Liver (tissue), 9 donors: Measurements from ENCODE around the gene NLRC5. TPM values are rescaled to one million over a fixed set of nuclear protein-coding genes. Genes with fewer than 3 reads are reported as not detected.

Source experiments
- DNase-seq: peaks from one replicate; pipeline ENCODE4 v3.0.0-alpha.2; 2017; ENCODE audit warnings: low spot score
- H3K27ac ChIP-seq, 2 donors: one replicate each; pipeline ENCODE4 v1.7.0; 2013; ENCODE audit warnings: inconsistent platforms in 2 of 2, low read length in 2 of 2, control low read depth in 1 of 2, low read depth in 1 of 2, mild to moderate bottlenecking in 1 of 2
- H3K27me3 ChIP-seq, 4 donors: one replicate each; pipeline versions ENCODE4 v1.6.1 to v1.7.0; 2013; ENCODE audit warnings: low read length in 3 of 4, inconsistent platforms in 1 of 4, mild to moderate bottlenecking in 1 of 4, moderate library complexity in 1 of 4; ENCODE audit not compliant: control insufficient read depth in 4 of 4, insufficient read depth in 4 of 4
- H3K36me3 ChIP-seq, 4 donors: one replicate each; pipeline versions ENCODE4 v1.6.1 to v1.7.0; 2013; ENCODE audit warnings: low read length in 3 of 4, mild to moderate bottlenecking in 3 of 4, low read depth in 1 of 4, moderate library complexity in 1 of 4; ENCODE audit not compliant: control insufficient read depth in 4 of 4, insufficient read depth in 3 of 4
- H3K4me1 ChIP-seq, 4 donors: one replicate each; pipeline versions ENCODE4 v1.6.1 to v1.7.0; 2013; ENCODE audit warnings: low read length in 3 of 4, mild to moderate bottlenecking in 3 of 4, moderate library complexity in 1 of 4; ENCODE audit not compliant: control insufficient read depth in 4 of 4, insufficient read depth in 4 of 4
- H3K4me3 ChIP-seq, 3 donors: one replicate each; pipeline versions ENCODE4 v1.6.1 to v1.7.0; 2013; ENCODE audit warnings: low read length in 3 of 3, control low read depth in 1 of 3, low read depth in 1 of 3, mild to moderate bottlenecking in 1 of 3
- H3K9ac ChIP-seq, 2 donors: one replicate each; pipeline ENCODE4 v1.7.0; 2013; ENCODE audit warnings: low read length in 2 of 2, mild to moderate bottlenecking in 2 of 2, moderate library complexity in 2 of 2, control low read depth in 1 of 2, low read depth in 1 of 2
- H3K9me3 ChIP-seq, 4 donors: one replicate each; pipeline versions ENCODE4 v1.6.1 to v1.7.0; 2013; ENCODE audit warnings: low read length in 3 of 4; ENCODE audit not compliant: control insufficient read depth in 4 of 4
- EGR1 ChIP-seq, 2 donors: IDR thresholded peaks; 2 replicates each; pipeline ENCODE4 v1.6.1; 2016 to 2018; ENCODE audit warnings: antibody characterized with exemption in 2 of 2, low read depth in 2 of 2
- FOXA1 ChIP-seq: IDR thresholded peaks from 2 replicates; pipeline ENCODE4 v1.6.1; 2016; ENCODE audit warnings: antibody characterized with exemption
- FOXA2 ChIP-seq: IDR thresholded peaks from 2 replicates; pipeline ENCODE4 v1.6.1; 2016; ENCODE audit warnings: antibody characterized with exemption
- GABPA ChIP-seq, 2 donors: IDR thresholded peaks in 1 of 2; conservative IDR thresholded peaks in 1 of 2; 2 replicates each; pipeline ENCODE4 v1.6.1; 2016; ENCODE audit warnings: antibody characterized with exemption in 2 of 2, mild to moderate bottlenecking in 1 of 2, moderate library complexity in 1 of 2
- HNF4A ChIP-seq, 2 donors: conservative IDR thresholded peaks; 2 replicates each; pipeline ENCODE4 v1.6.1; 2016; ENCODE audit warnings: antibody characterized with exemption in 2 of 2, mild to moderate bottlenecking in 2 of 2
- JUND ChIP-seq, 2 donors: IDR thresholded peaks; 2 replicates each; pipeline ENCODE4 v1.6.1; 2016; ENCODE audit warnings: antibody characterized with exemption in 2 of 2
- MAX ChIP-seq: IDR thresholded peaks from 2 replicates; pipeline ENCODE4 v1.6.1; 2016; ENCODE audit warnings: antibody characterized with exemption
- NR2F2 ChIP-seq: IDR thresholded peaks from 2 replicates; pipeline ENCODE4 v1.6.1; 2016; ENCODE audit warnings: antibody characterized with exemption
- RAD21 ChIP-seq, 2 donors: IDR thresholded peaks; 2 replicates each; pipeline ENCODE4 v1.6.1; 2016; ENCODE audit warnings: antibody characterized with exemption in 2 of 2, mild to moderate bottlenecking in 2 of 2
- REST ChIP-seq: IDR thresholded peaks from 2 replicates; pipeline ENCODE4 v1.6.1; 2016; ENCODE audit warnings: antibody characterized with exemption, mild to moderate bottlenecking
- RXRA ChIP-seq, 2 donors: IDR thresholded peaks; 2 replicates each; pipeline ENCODE4 v1.6.1; 2017 to 2018; ENCODE audit warnings: antibody characterized with exemption in 2 of 2, mild to moderate bottlenecking in 1 of 2
- SP1 ChIP-seq: IDR thresholded peaks from 2 replicates; pipeline ENCODE4 v1.6.1; 2018; ENCODE audit warnings: antibody characterized with exemption, mild to moderate bottlenecking
- TAF1 ChIP-seq: conservative IDR thresholded peaks from 2 replicates; pipeline ENCODE4 v1.6.1; 2016; ENCODE audit warnings: antibody characterized with exemption, mild to moderate bottlenecking
- YY1 ChIP-seq: IDR thresholded peaks from 2 replicates; pipeline ENCODE4 v1.6.1; 2016; ENCODE audit warnings: antibody characterized with exemption, mild to moderate bottlenecking
- ZBTB33 ChIP-seq: IDR thresholded peaks from 2 replicates; pipeline ENCODE4 v1.6.1; 2016; ENCODE audit warnings: antibody characterized with exemption
- WGBS: extraction: QIAGEN DNeasy Blood & Tissue Kit; methylation state at CpG from one replicate; pipeline ENCODE4 v1.1.7; 2013; 5-methylcytosine and 5-hydroxymethylcytosine counted together
- polyA plus RNA-seq, 2 donors: library from polyadenylated mRNA; stranded (reverse) in 1 of 2; unstranded in 1 of 2; fragments of 200-250 nt in 1 of 2; fragments of >200 nt in 1 of 2; fragmentation: Nextera tagmentation in 1 of 2; extraction: Ambion mirVana in 1 of 2; gene quantifications; one replicate each; pipeline versions ENCODE4 v1.2.1 to v1.2.3, GENCODE V29; 2013 to 2015
- total RNA-seq, 2 donors: library from RNA; depleted of rRNA; stranded (reverse); fragments of >200 nt; gene quantifications; one replicate each; pipeline ENCODE4 v1.2.3, GENCODE V29; 2014
- TF ChIP-seq, protein P1 (sequence below): IDR thresholded peaks from 2 replicates; pipeline ENCODE4 v1.6.1; 2016; ENCODE audit warnings: antibody characterized with exemption
- TF ChIP-seq, protein P2 (sequence below): fragments of 150-350 bp; IDR thresholded peaks from 2 replicates; pipeline ENCODE4 v1.5.1; 2017; ENCODE audit warnings: improper control_type of control experiment, low read depth, low read length; ENCODE audit not compliant: missing input control
- donor health status: healthy.
- donor health status: healthy.
- donor health status: healthy.
- donor health status: healthy.
- donor health status: healthy.

NLRC5 gene
- total and polyA plus RNA-seq, 4 donors: 4.7 to 23.3 (median 8.8) TPM

DNA sequence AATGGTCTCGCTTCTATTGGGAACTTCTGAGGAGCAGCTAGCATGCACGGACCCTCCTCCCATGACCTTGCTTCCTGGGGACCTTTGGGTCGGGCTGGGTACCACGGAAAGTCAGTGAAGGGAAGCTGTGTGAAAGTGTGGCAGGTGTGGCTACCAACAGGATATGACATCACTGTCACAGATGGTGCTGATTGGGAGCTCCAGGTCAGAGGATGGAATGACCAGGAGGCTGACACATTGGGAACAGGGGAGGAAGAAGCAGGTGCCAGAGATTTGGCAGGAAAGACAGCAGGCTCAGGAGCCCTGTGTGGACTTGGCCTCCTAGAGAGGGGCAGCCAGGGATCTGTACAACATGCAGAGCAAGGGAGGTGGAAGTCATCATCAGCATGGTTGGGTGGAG lies 137.1 kb downstream of the NLRC5 start:
- H3K36me3 ChIP-seq: peaks cover 0 to 3% (median 0%) of the 10 kb centered on the region in 4 donors
- no peaks in the 10 kb centered on the region for H3K4me1 ChIP-seq
- TF ChIP-seq RXRA (IDR thresholded peaks at IDR 0.05): no peak
- no peak for TF ChIP-seq TAF1
- TF ChIP-seq REST: no peak
- TF ChIP-seq EGR1 (IDR thresholded peaks at IDR 0.05; ENCODE audit: low read depth in 2 of 2): no peak
- no peak for TF ChIP-seq SP1
- no peak for TF ChIP-seq FOXA1
- TF ChIP-seq, protein P1, sequence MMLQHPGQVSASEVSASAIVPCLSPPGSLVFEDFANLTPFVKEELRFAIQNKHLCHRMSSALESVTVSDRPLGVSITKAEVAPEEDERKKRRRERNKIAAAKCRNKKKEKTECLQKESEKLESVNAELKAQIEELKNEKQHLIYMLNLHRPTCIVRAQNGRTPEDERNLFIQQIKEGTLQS: no peak
- no peak for TF ChIP-seq FOXA2
- no peak for TF ChIP-seq RAD21 (IDR thresholded peaks at IDR 0.05)
- no peak for TF ChIP-seq ZBTB33
- no peak for TF ChIP-seq MAX
- TF ChIP-seq, protein P2, sequence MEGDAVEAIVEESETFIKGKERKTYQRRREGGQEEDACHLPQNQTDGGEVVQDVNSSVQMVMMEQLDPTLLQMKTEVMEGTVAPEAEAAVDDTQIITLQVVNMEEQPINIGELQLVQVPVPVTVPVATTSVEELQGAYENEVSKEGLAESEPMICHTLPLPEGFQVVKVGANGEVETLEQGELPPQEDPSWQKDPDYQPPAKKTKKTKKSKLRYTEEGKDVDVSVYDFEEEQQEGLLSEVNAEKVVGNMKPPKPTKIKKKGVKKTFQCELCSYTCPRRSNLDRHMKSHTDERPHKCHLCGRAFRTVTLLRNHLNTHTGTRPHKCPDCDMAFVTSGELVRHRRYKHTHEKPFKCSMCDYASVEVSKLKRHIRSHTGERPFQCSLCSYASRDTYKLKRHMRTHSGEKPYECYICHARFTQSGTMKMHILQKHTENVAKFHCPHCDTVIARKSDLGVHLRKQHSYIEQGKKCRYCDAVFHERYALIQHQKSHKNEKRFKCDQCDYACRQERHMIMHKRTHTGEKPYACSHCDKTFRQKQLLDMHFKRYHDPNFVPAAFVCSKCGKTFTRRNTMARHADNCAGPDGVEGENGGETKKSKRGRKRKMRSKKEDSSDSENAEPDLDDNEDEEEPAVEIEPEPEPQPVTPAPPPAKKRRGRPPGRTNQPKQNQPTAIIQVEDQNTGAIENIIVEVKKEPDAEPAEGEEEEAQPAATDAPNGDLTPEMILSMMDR: no peak
- no peak for TF ChIP-seq HNF4A (conservative IDR thresholded peaks at IDR 0.05)
- no peak overlapping the region for H3K9ac ChIP-seq
- no peak overlapping the region for H3K4me3 ChIP-seq
- no peaks in the 10 kb centered on the region for H3K27me3 ChIP-seq
- no peak for DNase-seq
- 90% methylated on average over 4 of the region's 4 CpGs for WGBS
- no peak overlapping the region for H3K27ac ChIP-seq
- H3K9me3 ChIP-seq: no peaks in the 10 kb centered on the region

DNA sequence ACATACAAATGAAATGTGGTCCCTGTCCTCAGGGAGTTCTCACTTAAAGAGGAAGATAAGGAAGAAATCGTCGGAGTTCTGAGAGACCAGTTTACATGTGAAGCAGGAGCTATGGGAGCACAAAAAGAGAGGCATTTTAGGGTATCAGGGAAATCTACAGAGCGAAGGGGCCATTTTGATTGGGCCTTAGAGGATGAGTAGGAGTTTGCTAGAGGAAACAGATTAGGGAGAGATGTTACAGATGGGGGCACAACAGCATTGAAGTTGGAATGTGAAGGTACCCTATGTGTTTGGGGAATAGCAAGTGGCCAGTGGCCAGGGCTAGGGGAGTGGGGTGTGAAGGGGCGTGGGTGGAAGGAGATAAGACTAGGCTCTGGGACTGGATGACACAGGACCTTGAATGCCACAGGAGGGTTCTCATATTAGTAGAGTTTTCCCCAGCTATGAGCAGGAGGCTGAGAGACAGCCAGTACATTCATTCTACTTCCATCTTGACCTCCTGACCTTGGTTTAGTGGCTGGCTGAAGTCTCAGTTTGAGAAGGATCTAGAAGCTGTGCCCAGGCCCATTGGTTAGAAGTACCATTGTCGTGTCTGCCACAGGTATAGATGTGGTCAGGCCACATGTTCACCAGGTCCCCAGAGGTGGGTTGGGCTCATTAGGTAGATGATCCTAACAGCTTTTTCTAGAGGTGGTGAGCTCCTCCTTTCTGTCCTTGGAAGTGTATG lies 137.8 kb downstream of the NLRC5 start:
- no peak for DNase-seq
- no peak overlapping the region for H3K9ac ChIP-seq
- H3K36me3 ChIP-seq: no peaks in the 10 kb centered on the region
- TF ChIP-seq RXRA (IDR thresholded peaks at IDR 0.05) (no peak), YY1 (no peak), RAD21 (IDR thresholded peaks at IDR 0.05) (no peak), HNF4A (conservative IDR thresholded peaks at IDR 0.05) (no peak), JUND (IDR thresholded peaks at IDR 0.05) (no peak), FOXA2 (no peak), EGR1 (IDR thresholded peaks at IDR 0.05; ENCODE audit: low read depth in 2 of 2) (no peak), FOXA1 (no peak), SP1 (no peak), NR2F2 (no peak), MAX (no peak), GABPA (IDR thresholded peaks at IDR 0.05 in 1 of 2, conservative IDR thresholded peaks at IDR 0.05 in 1 of 2) (no peak)
- TF ChIP-seq, protein P1: no peak
- TF ChIP-seq, protein P2: no peak

More for the DNA sequence above, 137.8 kb downstream of the NLRC5 start:
- 93% methylated on average over 5 of the region's 5 CpGs for WGBS
- no peak overlapping the region for H3K27ac ChIP-seq
- H3K27me3 ChIP-seq: no peaks in the 10 kb centered on the region
- H3K4me3 ChIP-seq: no peak overlapping the region
- no peaks in the 10 kb centered on the region for H3K4me1 ChIP-seq
- H3K9me3 ChIP-seq: no peaks in the 10 kb centered on the region
